SK-N-SH treated with all-trans-retinoic acid at 6 μM for 48 hours (cell line): Measurements from ENCODE around the gene CNN2.
A peak's percentile ranks its signal among the peaks of the same experiment; 100 is the strongest.

Experiments used
- ATAC-seq: fragments of 200-7000 bp; cut with Tn5 transposase; 3 replicates; pipeline ENCODE4 v1.9.1; 2020; ENCODE audit warnings: mild to moderate bottlenecking, moderate library complexity
- ARNTL ChIP-seq: fragments of 450-650 bp; formaldehyde crosslinking; IDR thresholded peaks from 2 replicates; pipeline ENCODE4 v1.5.0; 2020; ENCODE audit warnings: low read depth, mild to moderate bottlenecking, moderate library complexity, borderline replicate concordance
- CREB5 ChIP-seq: fragments of 250-450 bp; sonication (Bioruptor Pico); IDR thresholded peaks from 2 replicates; pipeline ENCODE4 v1.5.1; 2020; ENCODE audit warnings: low read depth, mild to moderate bottlenecking, moderate library complexity
- CSDC2 ChIP-seq: fragments of 250-450 bp; sonication (Bioruptor Pico); IDR thresholded peaks from 2 replicates; pipeline ENCODE4 v1.5.0; 2020; ENCODE audit warnings: mild to moderate bottlenecking, moderate library complexity
- GLIS3 ChIP-seq: fragments of 250-450 bp; sonication (Bioruptor Pico); IDR thresholded peaks from 2 replicates; pipeline ENCODE4 v1.5.0; 2020; ENCODE audit warnings: mild to moderate bottlenecking, moderate library complexity
- ISL1 ChIP-seq: fragments of 250-450 bp; sonication (Bioruptor Pico); IDR thresholded peaks from 2 replicates; pipeline ENCODE4 v2.1.2; 2022; ENCODE audit warnings: mild to moderate bottlenecking, moderate library complexity
- OSR1 ChIP-seq: fragments of 250-450 bp; sonication (Bioruptor Pico); IDR thresholded peaks from 2 replicates; pipeline ENCODE4 v1.8.0; 2022; ENCODE audit warnings: moderate library complexity, mild to moderate bottlenecking, inconsistent platforms
- PPARA ChIP-seq: fragments of 250-450 bp; sonication (Bioruptor Pico); IDR thresholded peaks from 2 replicates; pipeline ENCODE4 v1.5.0; 2020; ENCODE audit warnings: mild to moderate bottlenecking, borderline replicate concordance
- RARB ChIP-seq: fragments of 250-450 bp; sonication (Bioruptor Pico); IDR thresholded peaks from 2 replicates; pipeline ENCODE4 v1.8.0; 2021; ENCODE audit warnings: mild to moderate bottlenecking, moderate library complexity
- SNAI2 ChIP-seq: fragments of 250-450 bp; sonication (Bioruptor Pico); IDR thresholded peaks from 2 replicates; pipeline ENCODE4 v1.5.0; 2020; ENCODE audit warnings: mild to moderate bottlenecking, moderate library complexity
- TCF4 ChIP-seq: fragments of 250-450 bp; sonication (Bioruptor Pico); IDR thresholded peaks from 2 replicates; pipeline ENCODE4 v1.8.0; 2021; ENCODE audit warnings: mild to moderate bottlenecking, moderate library complexity, borderline replicate concordance
- TOX ChIP-seq: fragments of 250-450 bp; sonication (Bioruptor Pico); IDR thresholded peaks from 2 replicates; pipeline ENCODE4 v1.8.0; 2021; ENCODE audit warnings: mild to moderate bottlenecking, moderate library complexity, borderline replicate concordance
- TSHZ2 ChIP-seq: fragments of 250-450 bp; sonication (Bioruptor Pico); IDR thresholded peaks from 2 replicates; pipeline ENCODE4 v1.5.0; 2020; ENCODE audit warnings: mild to moderate bottlenecking, moderate library complexity
- ZC3H10 ChIP-seq: fragments of 250-450 bp; sonication (Bioruptor Pico); IDR thresholded peaks from 2 replicates; pipeline ENCODE4 v1.5.1; 2021; ENCODE audit warnings: mild to moderate bottlenecking, moderate library complexity
- ZFP3 ChIP-seq: fragments of 250-450 bp; sonication (Bioruptor Pico); IDR thresholded peaks from 2 replicates; pipeline ENCODE4 v1.5.0; 2020; ENCODE audit warnings: mild to moderate bottlenecking, moderate library complexity
- ZFP30 ChIP-seq: fragments of 450-650 bp; formaldehyde crosslinking; IDR thresholded peaks from 2 replicates; pipeline ENCODE4 v1.5.0; 2022; ENCODE audit warnings: mild to moderate bottlenecking, moderate library complexity
- ZNF565 ChIP-seq: fragments of 450-650 bp; formaldehyde crosslinking; conservative IDR thresholded peaks from 2 replicates; pipeline ENCODE4 v1.5.0; 2020; ENCODE audit warnings: low read depth, mild to moderate bottlenecking, moderate library complexity
- ZNF70 ChIP-seq: fragments of 450-650 bp; formaldehyde crosslinking; IDR thresholded peaks from 2 replicates; pipeline ENCODE4 v1.5.0; 2020; ENCODE audit warnings: mild to moderate bottlenecking, moderate library complexity
- ZNF8 ChIP-seq: fragments of 450-650 bp; formaldehyde crosslinking; IDR thresholded peaks from 2 replicates; pipeline ENCODE4 v1.5.0; 2020; ENCODE audit warnings: mild to moderate bottlenecking, moderate library complexity
- TF ChIP-seq, protein P1 (sequence below): fragments of 250-450 bp; sonication (Bioruptor Pico); IDR thresholded peaks from 2 replicates; pipeline ENCODE4 v1.8.0; 2020; ENCODE audit warnings: mild to moderate bottlenecking, moderate library complexity, borderline replicate concordance

CNN2 gene

DNA sequence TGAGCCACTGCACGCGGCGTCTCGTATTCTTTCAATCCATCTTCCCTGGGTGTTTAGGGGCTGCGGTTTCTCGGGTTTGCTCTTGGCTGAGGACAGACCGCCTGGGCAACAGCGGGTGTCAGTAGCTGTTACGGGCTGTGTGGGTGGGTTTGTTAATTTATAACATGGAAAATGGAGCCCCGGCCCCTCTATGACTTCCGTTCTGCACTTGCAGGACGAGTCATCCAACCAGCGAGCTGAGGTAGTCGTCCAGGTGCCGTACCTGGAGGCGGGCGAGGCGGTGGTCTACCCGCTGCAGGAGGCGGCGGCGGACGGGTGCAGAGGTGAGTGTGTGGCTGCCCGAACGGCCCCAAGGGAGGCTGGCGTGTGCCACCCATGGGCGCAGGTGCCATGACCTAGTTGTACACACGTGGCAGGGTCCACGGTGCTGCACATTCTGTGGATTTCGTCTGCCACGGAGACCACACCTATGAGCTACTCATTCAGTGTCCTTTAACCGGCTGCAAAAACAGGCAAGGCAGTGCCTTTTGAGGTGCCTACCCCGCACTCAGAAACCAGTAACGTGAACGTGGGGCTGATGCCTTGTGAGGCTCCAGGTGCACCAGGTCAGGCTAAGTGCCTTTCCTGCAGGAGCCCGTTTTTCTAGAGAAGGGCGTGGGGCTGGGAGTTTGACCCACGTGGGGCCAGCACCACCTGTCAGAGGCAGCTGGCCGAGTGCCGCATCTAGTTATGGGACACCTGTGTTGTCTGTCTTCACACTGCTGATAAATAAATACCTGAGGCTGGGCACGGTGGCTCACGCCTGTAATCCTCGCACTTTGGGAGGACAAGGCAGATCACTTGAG lies 57.8 kb downstream of the CNN2 start (continued):
- TF ChIP-seq TSHZ2 (CRISPR knock-in tag) (no peak), OSR1 (CRISPR knock-in tag) (no peak)
- TF ChIP-seq, all 23 proteins: peak for 0

DNA sequence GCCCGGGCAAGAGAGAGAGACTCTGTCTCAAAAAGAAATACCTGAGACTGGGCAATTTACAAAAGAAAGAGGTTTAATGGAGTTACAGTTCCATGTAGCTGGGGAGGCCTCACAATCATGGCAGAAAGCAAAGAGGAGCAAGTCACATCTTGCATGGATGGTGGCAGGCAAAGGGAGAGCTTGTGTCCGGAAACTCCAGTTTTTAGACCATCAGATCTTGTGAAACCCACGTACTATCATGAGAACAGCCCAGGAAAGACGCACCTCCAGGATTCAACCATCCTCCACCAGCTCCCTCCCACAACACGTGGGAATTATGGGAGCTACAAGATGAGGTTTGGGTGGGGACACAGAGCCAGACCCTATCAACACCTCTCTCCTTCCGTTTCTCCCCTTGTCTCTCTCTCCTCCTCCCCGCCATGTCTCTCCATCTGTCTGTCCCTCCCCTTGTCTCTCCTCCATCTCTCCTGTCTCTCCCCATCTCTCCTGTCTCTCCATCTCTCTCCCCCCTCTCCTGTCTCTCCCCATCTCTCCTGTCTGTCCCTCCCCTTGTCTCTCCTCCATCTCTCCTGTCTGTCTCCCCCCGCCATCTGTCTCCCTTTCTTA lies 58.7 kb downstream of the CNN2 start:
- TF ChIP-seq TOX (CRISPR knock-in tag) (0 out of 2 replicates have a peak, but pooled peaks have one; percentile 12), GLIS3 (CRISPR knock-in tag) (no peak), TCF4 (CRISPR knock-in tag) (no peak), ZFP3 (CRISPR knock-in tag) (no peak)
- ATAC-seq, result no peak

DNA sequence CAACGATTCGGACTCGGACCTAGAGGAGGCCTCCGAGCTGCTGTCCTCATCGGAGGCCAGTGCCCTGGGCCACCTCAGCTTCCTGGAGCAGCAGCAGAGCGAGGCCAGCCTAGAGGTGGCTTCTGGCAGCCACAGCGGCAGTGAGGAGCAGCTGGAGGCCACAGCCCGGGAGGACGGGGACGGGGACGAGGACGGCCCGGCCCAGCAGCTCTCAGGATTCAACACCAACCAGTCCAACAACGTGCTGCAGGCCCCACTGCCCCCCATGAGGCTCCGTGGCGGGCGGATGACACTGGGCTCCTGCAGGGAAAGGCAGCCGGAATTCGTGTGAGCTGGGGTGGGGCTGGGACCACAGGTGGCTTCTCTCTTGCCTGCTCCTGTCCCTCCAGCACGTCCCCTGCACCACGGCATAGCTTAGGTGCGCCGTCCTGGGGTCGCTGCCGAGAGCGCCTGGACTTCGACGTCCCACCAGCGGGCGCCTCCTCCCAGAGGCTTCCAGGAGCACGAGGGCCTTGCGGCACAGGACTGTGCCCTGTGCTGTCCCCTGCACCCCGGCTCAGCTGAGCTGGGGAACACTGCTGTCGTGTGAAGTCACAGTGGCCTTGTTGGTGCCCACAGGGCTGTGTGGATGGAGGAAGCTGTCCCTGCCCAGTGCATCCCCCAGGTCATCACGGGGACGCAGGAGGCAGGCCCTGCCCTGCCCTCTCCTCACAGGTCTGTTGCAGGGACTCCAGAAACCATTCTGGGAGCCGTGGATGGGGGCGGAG lies 59.5 kb downstream of the CNN2 start:
- ATAC-seq, result no peak
- TF ChIP-seq ARNTL (CRISPR knock-in tag) (no peak), ZFP30 (CRISPR knock-in tag) (no peak), RARB (CRISPR knock-in tag) (no peak), ZNF70 (CRISPR knock-in tag) (no peak), ISL1 (CRISPR knock-in tag) (no peak), CSDC2 (no peak), OSR1 (CRISPR knock-in tag) (no peak), ZNF565 (CRISPR knock-in tag) (no peak), GLIS3 (CRISPR knock-in tag) (no peak), CREB5 (CRISPR knock-in tag) (no peak), PPARA (CRISPR knock-in tag) (no peak)
- TF ChIP-seq, protein P1, sequence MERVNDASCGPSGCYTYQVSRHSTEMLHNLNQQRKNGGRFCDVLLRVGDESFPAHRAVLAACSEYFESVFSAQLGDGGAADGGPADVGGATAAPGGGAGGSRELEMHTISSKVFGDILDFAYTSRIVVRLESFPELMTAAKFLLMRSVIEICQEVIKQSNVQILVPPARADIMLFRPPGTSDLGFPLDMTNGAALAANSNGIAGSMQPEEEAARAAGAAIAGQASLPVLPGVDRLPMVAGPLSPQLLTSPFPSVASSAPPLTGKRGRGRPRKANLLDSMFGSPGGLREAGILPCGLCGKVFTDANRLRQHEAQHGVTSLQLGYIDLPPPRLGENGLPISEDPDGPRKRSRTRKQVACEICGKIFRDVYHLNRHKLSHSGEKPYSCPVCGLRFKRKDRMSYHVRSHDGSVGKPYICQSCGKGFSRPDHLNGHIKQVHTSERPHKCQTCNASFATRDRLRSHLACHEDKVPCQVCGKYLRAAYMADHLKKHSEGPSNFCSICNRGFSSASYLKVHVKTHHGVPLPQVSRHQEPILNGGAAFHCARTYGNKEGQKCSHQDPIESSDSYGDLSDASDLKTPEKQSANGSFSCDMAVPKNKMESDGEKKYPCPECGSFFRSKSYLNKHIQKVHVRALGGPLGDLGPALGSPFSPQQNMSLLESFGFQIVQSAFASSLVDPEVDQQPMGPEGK (CRISPR knock-in tag), result no peak

DNA sequence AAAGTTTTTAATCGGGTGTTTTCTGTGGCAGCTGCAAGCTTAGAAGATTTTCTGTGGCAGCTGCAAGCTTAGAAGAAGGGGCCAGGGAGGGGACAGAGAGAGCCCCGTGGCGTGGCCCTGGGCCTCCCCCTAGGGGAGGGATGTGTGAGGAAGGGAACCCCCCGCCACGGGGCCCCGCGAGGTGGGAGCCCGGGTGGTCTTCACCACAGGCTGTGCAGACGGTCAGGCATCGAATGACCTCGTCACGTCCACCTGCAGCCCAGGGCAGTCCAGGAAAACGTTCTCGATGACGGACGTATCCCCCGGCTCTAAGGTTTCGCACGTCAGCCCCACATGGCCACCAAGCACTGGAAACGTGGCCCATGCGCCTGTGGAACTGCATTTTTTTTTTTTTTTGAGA lies 60.2 kb downstream of the CNN2 start:
- TF ChIP-seq ZC3H10 (CRISPR knock-in tag) (no peak), ZNF8 (CRISPR knock-in tag) (no peak), SNAI2 (CRISPR knock-in tag) (no peak), TOX (CRISPR knock-in tag) (no peak), OSR1 (CRISPR knock-in tag) (no peak), ZFP30 (CRISPR knock-in tag) (no peak), ZFP3 (CRISPR knock-in tag) (no peak)
- no peak for ATAC-seq
